ENCODE results near the gene RIMBP2.

DNA sequence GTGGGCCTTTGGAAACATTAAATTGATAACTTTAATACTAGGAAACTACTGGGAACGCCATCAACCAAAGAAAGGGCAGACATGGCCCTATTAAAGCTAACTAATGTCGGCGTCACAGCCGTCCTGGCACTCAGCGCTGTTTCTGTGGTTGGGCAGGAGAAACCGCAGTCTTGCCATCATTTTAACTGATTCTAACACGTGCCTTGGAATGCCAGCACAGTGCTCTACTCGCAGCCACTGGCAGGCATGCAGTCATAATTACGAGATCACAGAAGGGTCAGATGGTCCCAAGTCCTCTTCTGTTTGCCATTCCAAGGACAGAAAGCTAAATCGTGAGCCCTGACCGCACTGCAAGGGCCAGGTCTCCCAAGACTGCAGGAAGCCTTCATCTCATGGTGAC is 75.2 kb downstream of the RIMBP2 start:
- TF ChIP-seq, protein P1, sequence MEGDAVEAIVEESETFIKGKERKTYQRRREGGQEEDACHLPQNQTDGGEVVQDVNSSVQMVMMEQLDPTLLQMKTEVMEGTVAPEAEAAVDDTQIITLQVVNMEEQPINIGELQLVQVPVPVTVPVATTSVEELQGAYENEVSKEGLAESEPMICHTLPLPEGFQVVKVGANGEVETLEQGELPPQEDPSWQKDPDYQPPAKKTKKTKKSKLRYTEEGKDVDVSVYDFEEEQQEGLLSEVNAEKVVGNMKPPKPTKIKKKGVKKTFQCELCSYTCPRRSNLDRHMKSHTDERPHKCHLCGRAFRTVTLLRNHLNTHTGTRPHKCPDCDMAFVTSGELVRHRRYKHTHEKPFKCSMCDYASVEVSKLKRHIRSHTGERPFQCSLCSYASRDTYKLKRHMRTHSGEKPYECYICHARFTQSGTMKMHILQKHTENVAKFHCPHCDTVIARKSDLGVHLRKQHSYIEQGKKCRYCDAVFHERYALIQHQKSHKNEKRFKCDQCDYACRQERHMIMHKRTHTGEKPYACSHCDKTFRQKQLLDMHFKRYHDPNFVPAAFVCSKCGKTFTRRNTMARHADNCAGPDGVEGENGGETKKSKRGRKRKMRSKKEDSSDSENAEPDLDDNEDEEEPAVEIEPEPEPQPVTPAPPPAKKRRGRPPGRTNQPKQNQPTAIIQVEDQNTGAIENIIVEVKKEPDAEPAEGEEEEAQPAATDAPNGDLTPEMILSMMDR (IDR thresholded peaks at IDR 0.05; ENCODE audit: low read length): no peak
- no peak for TF ChIP-seq EZH2 (IDR thresholded peaks at IDR 0.05; ENCODE audit: borderline replicate concordance, low read length)
